Loucy (cell line): ENCODE results near the gene LRRC10B.

Experiments
- H2AFZ ChIP-seq: fragments of 200-600 bp; sonication (generic); 2 replicates; pipeline ENCODE4 v1.6.0; 2016; ENCODE audit warnings: antibody characterized with exemption, mild to moderate bottlenecking, low read length, moderate library complexity
- H3F3A ChIP-seq: fragments of 200-600 bp; 2 replicates; pipeline ENCODE4 v1.6.0; 2016; ENCODE audit warnings: antibody characterized with exemption, low read depth, mild to moderate bottlenecking
- H3K27me3 ChIP-seq: fragments of 200-600 bp; sonication (generic); 2 replicates; pipeline ENCODE4 v1.6.1; 2014; ENCODE audit warnings: low read length, mild to moderate bottlenecking; ENCODE audit not compliant: insufficient read depth, poor library complexity, severe bottlenecking
- H3K36me3 ChIP-seq: fragments of 200-600 bp; sonication (generic); 2 replicates; pipeline ENCODE4 v1.6.1; 2016; ENCODE audit warnings: low read length; ENCODE audit not compliant: insufficient read depth
- H3K4me1 ChIP-seq: fragments of 200-600 bp; sonication (generic); 2 replicates; pipeline ENCODE4 v1.5.1; 2014; ENCODE audit warnings: low read length, mild to moderate bottlenecking; ENCODE audit not compliant: insufficient read depth, poor library complexity, severe bottlenecking
- H3K4me2 ChIP-seq: fragments of 200-600 bp; sonication (generic); 2 replicates; pipeline ENCODE4 v1.6.0; 2014; ENCODE audit warnings: antibody characterized with exemption, low read length, low read depth, mild to moderate bottlenecking; ENCODE audit not compliant: poor library complexity, severe bottlenecking
- H3K4me3 ChIP-seq: fragments of 200-600 bp; sonication (generic); 2 replicates; pipeline ENCODE4 v1.5.1; 2014; ENCODE audit warnings: low read length, mild to moderate bottlenecking, mixed read lengths; ENCODE audit not compliant: poor library complexity, severe bottlenecking
- H3K79me2 ChIP-seq: fragments of 200-600 bp; sonication (generic); 2 replicates; pipeline ENCODE4 v1.6.1; 2014; ENCODE audit warnings: low read length; ENCODE audit not compliant: insufficient read depth
- H3K9ac ChIP-seq: fragments of 200-600 bp; sonication (generic); 2 replicates; pipeline ENCODE4 v1.6.0; 2014; ENCODE audit warnings: mild to moderate bottlenecking, low read depth, low read length, moderate library complexity; ENCODE audit not compliant: poor library complexity, severe bottlenecking
- H3K9me2 ChIP-seq: fragments of 200-600 bp; sonication (generic); replicated peaks from 2 replicates; pipeline ENCODE4 v1.6.1; 2016; ENCODE audit warnings: low read depth, low read length, mixed read lengths
- H3K9me3 ChIP-seq: fragments of 200-600 bp; sonication (generic); 2 replicates; pipeline ENCODE4 v1.6.1; 2014; ENCODE audit warnings: mild to moderate bottlenecking, antibody characterized with exemption, low read length, low read depth; ENCODE audit not compliant: insufficient read depth
- H4K20me1 ChIP-seq: fragments of 200-600 bp; sonication (generic); 2 replicates; pipeline ENCODE4 v1.6.0; 2014; ENCODE audit warnings: antibody characterized with exemption, low read length, mild to moderate bottlenecking; ENCODE audit not compliant: insufficient read depth, poor library complexity, severe bottlenecking
- EZH2phosphoT487 ChIP-seq: fragments of 200-600 bp; IDR thresholded peaks from 2 replicates; pipeline ENCODE4 v1.6.1; 2018; ENCODE audit warnings: antibody characterized with exemption, mild to moderate bottlenecking, moderate library complexity, borderline replicate concordance
- TF ChIP-seq, protein P1 (sequence below): fragments of 200-600 bp; sonication (generic); conservative IDR thresholded peaks from 2 replicates; pipeline ENCODE4 v1.5.1; 2014; ENCODE audit warnings: mild to moderate bottlenecking, antibody characterized with exemption, low read length

LRRC10B gene

DNA sequence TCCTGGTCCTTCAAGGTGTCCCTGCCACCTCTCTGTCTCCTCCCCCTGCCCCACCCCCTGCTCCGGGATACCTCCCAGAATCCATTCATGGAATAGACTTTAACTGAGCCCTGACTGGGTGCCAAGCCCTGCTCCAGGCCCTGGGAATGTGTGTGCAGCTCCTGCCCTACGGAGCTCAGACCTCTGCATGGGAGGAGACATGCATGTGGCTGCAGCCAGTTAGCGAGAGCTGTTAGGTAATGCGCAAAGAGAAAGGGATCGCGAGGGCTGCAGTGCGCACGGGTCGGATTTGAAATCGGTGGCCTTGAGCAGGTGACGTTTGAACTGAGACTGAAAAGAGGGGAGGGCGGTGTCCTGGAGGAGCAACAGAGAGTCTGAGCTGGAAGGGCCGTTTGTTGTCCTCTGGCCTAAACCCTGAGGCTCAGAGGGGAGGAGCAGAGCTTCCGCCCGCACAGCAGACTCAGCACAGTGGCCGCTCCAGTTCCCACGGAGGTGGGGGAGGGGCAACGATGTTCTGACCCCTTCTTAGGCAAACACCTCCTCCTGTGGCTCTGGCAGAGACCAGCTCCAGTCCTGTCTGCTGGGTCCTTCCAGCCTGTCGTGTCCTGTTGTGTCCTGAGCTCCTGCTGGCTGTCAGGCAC is 19.8 kb upstream of the LRRC10B start:
- no peak overlapping the region for H3K9ac ChIP-seq
- no peaks in the 10 kb centered on the region for H3K4me1 ChIP-seq
- H3K9me3 ChIP-seq, result no peaks in the 10 kb centered on the region
- H3K4me3 ChIP-seq, result no peak overlapping the region
- H4K20me1 ChIP-seq, result no peaks in the 10 kb centered on the region
- no peaks in the 10 kb centered on the region for H3K27me3 ChIP-seq
- TF ChIP-seq, protein P1, sequence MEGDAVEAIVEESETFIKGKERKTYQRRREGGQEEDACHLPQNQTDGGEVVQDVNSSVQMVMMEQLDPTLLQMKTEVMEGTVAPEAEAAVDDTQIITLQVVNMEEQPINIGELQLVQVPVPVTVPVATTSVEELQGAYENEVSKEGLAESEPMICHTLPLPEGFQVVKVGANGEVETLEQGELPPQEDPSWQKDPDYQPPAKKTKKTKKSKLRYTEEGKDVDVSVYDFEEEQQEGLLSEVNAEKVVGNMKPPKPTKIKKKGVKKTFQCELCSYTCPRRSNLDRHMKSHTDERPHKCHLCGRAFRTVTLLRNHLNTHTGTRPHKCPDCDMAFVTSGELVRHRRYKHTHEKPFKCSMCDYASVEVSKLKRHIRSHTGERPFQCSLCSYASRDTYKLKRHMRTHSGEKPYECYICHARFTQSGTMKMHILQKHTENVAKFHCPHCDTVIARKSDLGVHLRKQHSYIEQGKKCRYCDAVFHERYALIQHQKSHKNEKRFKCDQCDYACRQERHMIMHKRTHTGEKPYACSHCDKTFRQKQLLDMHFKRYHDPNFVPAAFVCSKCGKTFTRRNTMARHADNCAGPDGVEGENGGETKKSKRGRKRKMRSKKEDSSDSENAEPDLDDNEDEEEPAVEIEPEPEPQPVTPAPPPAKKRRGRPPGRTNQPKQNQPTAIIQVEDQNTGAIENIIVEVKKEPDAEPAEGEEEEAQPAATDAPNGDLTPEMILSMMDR, result no peak
- no peak for TF ChIP-seq EZH2phosphoT487
- no peak overlapping the region for H3K4me2 ChIP-seq
- no peaks in the 10 kb centered on the region for H3F3A ChIP-seq
- H2AFZ ChIP-seq, result no peak overlapping the region
- no peaks in the 10 kb centered on the region for H3K9me2 ChIP-seq
- H3K36me3 ChIP-seq, result no peaks in the 10 kb centered on the region
- H3K79me2 ChIP-seq, result no peaks in the 10 kb centered on the region

DNA sequence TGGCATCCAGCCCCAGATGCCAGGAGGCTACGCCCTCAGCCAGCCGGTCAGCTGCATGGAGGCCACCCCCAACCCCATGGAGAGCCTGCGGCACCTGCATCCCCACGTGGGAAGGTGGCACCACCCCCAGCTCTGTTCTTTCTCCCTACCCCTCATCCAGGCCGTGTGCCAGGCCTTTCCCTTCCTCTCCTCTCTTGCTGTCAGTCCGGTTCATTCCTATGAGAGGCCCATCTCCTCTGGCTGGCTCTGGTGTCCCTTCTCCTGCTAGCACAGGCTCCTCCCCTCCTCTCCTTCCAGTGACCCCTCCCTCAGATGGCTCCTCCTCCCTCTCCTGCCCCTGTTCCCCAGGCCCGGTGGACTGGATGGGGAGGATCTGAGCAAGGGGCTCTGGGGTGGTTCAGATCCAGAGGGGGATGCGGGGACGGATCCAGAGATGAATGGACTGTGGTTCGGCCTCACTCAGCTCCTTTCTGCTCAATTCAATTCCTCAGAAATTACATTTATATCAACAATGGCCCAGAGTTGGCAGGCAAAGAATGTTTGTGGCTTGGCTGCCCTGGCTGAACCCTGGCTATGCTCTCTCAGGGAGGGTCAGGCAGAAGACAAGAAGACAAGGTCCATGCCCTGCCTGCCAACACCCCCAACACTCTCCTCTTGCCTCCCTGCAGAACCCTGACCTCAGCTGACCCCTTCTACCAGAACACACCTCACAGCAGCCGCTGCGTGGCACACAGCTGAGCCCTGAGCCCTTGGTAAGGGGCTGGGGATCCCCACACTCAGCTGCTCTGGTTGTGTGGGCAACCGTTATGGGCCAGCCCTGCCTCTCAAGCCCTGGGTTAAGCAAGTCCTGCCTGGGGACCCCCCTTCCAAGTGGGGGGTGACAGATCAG is 18.5 kb upstream of the LRRC10B start:
- Histone ChIP-seq H3K27me3 (no peaks in the 10 kb centered on the region), H3K79me2 (no peaks in the 10 kb centered on the region), H3K9me2 (no peaks in the 10 kb centered on the region), H3K9ac (no peak overlapping the region), H3K4me1 (no peaks in the 10 kb centered on the region), H3K9me3 (no peaks in the 10 kb centered on the region), H3K36me3 (no peaks in the 10 kb centered on the region), H2AFZ (no peak overlapping the region), H3K4me3 (no peak overlapping the region), H4K20me1 (no peaks in the 10 kb centered on the region), H3K4me2 (no peak overlapping the region), H3F3A (no peaks in the 10 kb centered on the region)
- TF ChIP-seq EZH2phosphoT487, result no peak
- TF ChIP-seq, protein P1, result no peak

DNA sequence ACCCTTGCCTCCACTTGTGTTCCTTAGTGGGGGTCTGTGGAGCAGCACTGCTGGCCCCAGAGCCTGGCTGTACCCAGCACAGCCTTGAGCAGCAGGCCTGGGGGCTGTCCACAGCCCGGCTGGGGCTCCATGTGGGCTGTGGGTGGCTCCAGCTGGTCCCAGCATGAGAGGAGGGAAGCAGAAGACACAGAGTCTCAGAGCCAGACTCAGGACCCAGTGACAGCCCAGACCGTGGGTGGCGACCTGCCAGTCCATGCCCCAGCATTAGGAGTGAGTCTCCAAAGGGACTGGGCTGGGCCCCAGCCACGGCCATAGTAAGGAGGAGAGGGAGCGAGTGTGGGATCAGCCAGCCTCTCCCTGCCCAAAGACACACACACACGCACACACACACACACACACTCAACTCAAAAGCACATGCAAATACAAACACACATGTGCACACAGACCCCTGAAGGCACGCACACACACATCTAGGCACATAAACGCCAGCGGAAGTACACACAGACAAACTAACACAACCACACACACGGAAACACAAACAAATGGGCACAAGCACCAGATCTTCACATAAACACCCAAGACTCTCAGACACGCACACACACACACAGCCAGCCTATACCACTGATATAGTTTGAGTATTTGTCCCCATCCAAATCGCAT is 16.7 kb upstream of the LRRC10B start:
- H3K4me1 ChIP-seq, result no peaks in the 10 kb centered on the region
- no peaks in the 10 kb centered on the region for H3F3A ChIP-seq
- H3K36me3 ChIP-seq, result no peaks in the 10 kb centered on the region
- no peaks in the 10 kb centered on the region for H3K27me3 ChIP-seq
- H3K79me2 ChIP-seq, result no peaks in the 10 kb centered on the region
- H3K9me2 ChIP-seq, result no peaks in the 10 kb centered on the region
- no peaks in the 10 kb centered on the region for H3K9me3 ChIP-seq
- H3K9ac ChIP-seq, result no peak overlapping the region
- no peak overlapping the region for H3K4me2 ChIP-seq
- TF ChIP-seq, protein P1, result no peak
- TF ChIP-seq EZH2phosphoT487, result no peak
- H4K20me1 ChIP-seq, result no peaks in the 10 kb centered on the region
- H2AFZ ChIP-seq, result no peak overlapping the region
- no peak overlapping the region for H3K4me3 ChIP-seq
